Activated naive CD4-positive, alpha-beta T cell treated with anti-CD3 and anti-CD28 coated beads, Interleukin-2, amount 50 U/mL, for 16 hours (primary cell): ENCODE data around the gene EIF2AK3.

Source experiments
- DNase-seq: peaks from one replicate; pipeline ENCODE4 v3.0.0-alpha.2; 2020

The EIF2AK3 gene

GRCh38 chr2:88537640-88538039 lies 89.6 kb downstream of the EIF2AK3 start:
- DNase-seq, result no peak

- DNase-seq, result no peak
These were observed 97.2 kb downstream of the EIF2AK3 start for GRCh38 chr2:88530081-88530480.

- no peak for DNase-seq
These were observed 105.7 kb downstream of the EIF2AK3 start for GRCh38 chr2:88521445-88522073.

- no peak for DNase-seq
These were observed 109.5 kb downstream of the EIF2AK3 start for GRCh38 chr2:88517759-88518201.
